H1 (cell line): ENCODE data around the gene CNIH3. TPM values are rescaled to one million over a fixed set of nuclear protein-coding genes. Genes with fewer than 3 reads are reported as not detected.

Source experiments
- CTCF ChIA-PET: fragments of 300-600 bp; sonication (Branson Sonifier 250); formaldehyde crosslinking; loops from one replicate; lab custom pipeline; 2021; ENCODE audit not compliant: partially characterized antibody; lab: Charles Lee
- POLR2A ChIA-PET: fragments of 300-600 bp; sonication (Branson Sonifier 250); formaldehyde crosslinking; loops from one replicate; lab custom pipeline; 2021; ENCODE audit warnings: inconsistent platforms; ENCODE audit not compliant: partially characterized antibody; lab: Charles Lee
- DNase-seq, 2 experiments: peaks; one replicate each; pipeline versions ENCODE4 v3.0.0 to v3.0.0-alpha.2; 2010 to 2022; ENCODE audit warnings: low spot score in 2 of 2, low read depth in 1 of 2, mixed read lengths in 1 of 2
- FAIRE-seq: peaks from 2 replicates; lab custom pipeline; 2011; peaks lifted over from hg19 to GRCh38; lab: Jason Lieb, UNC
- H2AFZ ChIP-seq: 2 replicates; pipeline ENCODE4 v1.8.1; 2012; ENCODE audit warnings: low read length, inconsistent platforms
- H2AK5ac ChIP-seq: 2 replicates; pipeline ENCODE4 v1.6.1; 2013; ENCODE audit warnings: low read depth, low read length
- H2BK120ac ChIP-seq: replicated peaks from 2 replicates; pipeline ENCODE3; 2013; ENCODE audit warnings: low read depth, low read length, inconsistent platforms
- H2BK12ac ChIP-seq: 2 replicates; pipeline ENCODE4 v1.6.1; 2013; ENCODE audit warnings: low read depth, low read length
- H2BK15ac ChIP-seq: 2 replicates; pipeline ENCODE4 v1.6.1; 2013; ENCODE audit warnings: low read length
- H2BK20ac ChIP-seq: 2 replicates; pipeline ENCODE4 v1.6.1; 2013; ENCODE audit warnings: low read length
- H2BK5ac ChIP-seq: 2 replicates; pipeline ENCODE4 v1.6.1; 2013; ENCODE audit warnings: low read depth, low read length
- H3K14ac ChIP-seq: 2 replicates; pipeline ENCODE4 v1.6.1; 2013; ENCODE audit warnings: inconsistent platforms; ENCODE audit not compliant: insufficient read length
- H3K18ac ChIP-seq: 2 replicates; pipeline ENCODE4 v1.6.1; 2013; ENCODE audit warnings: low read length; ENCODE audit errors: extremely low read depth
- H3K23ac ChIP-seq: 2 replicates; pipeline ENCODE4 v1.6.1; 2013; ENCODE audit warnings: inconsistent platforms; ENCODE audit not compliant: insufficient read length
- H3K23me2 ChIP-seq: 2 replicates; pipeline ENCODE4 v1.6.1; 2013; ENCODE audit warnings: low read depth, low read length
- H3K27ac ChIP-seq: 2 replicates; pipeline ENCODE4 v1.6.1; 2011; ENCODE audit warnings: low read depth, low read length, inconsistent platforms
- H3K27me3 ChIP-seq, 4 experiments: replicated peaks in 1 of 4; 1 replicate in 1 of 4; 2 replicates in 3 of 4; pipeline versions ENCODE4 v1.6.1 to v1.8.1; 2011 to 2013; ENCODE audit warnings: low read length in 3 of 4, mild to moderate bottlenecking in 3 of 4, inconsistent platforms in 2 of 4, mixed read lengths in 2 of 4, moderate library complexity in 1 of 4; ENCODE audit not compliant: control insufficient read depth in 3 of 4, insufficient read depth in 3 of 4; ENCODE audit errors: extremely low read depth in 1 of 4
- H3K36me3 ChIP-seq, 4 experiments: 2 replicates each; pipeline versions ENCODE4 v1.6.1 to v1.8.1; 2011 to 2013; ENCODE audit warnings: mild to moderate bottlenecking in 4 of 4, low read length in 3 of 4, moderate library complexity in 2 of 4, control low read depth in 1 of 4, inconsistent platforms in 1 of 4; ENCODE audit not compliant: insufficient read depth in 4 of 4, control insufficient read depth in 2 of 4
- H3K4ac ChIP-seq: replicated peaks from 2 replicates; pipeline ENCODE3; 2013; ENCODE audit warnings: low read length, low read depth, mixed read lengths, inconsistent platforms; ENCODE audit not compliant: insufficient read length
- H3K4me1 ChIP-seq, 4 experiments: replicated peaks in 1 of 4; 1 replicate in 1 of 4; 2 replicates in 3 of 4; pipeline versions ENCODE4 v1.6.1 to v1.8.1; 2011 to 2013; ENCODE audit warnings: low read length in 3 of 4, inconsistent platforms in 2 of 4, mixed read lengths in 1 of 4; ENCODE audit not compliant: insufficient read depth in 4 of 4, control insufficient read depth in 3 of 4
- H3K4me2 ChIP-seq, 2 experiments: 2 replicates each; pipeline versions ENCODE4 v1.6.1 to v1.8.1; 2011 to 2013; ENCODE audit warnings: low read depth in 2 of 2, low read length in 2 of 2, control low read depth in 1 of 2, inconsistent platforms in 1 of 2, mild to moderate bottlenecking in 1 of 2; ENCODE audit not compliant: insufficient read depth in 1 of 2
- H3K4me3 ChIP-seq, 4 experiments: fragments of 200-600, 300-600 bp in 1 of 4; sonication (generic), shearing (Covaris generic), sonication (Bioruptor Twin) in 1 of 4; 2 replicates each; pipeline versions ENCODE4 v1.5.1 to v1.8.1; 2011 to 2016; ENCODE audit warnings: low read length in 4 of 4, low read depth in 3 of 4, control low read depth in 2 of 4, inconsistent platforms in 2 of 4, mild to moderate bottlenecking in 2 of 4, mixed read lengths in 1 of 4, moderate library complexity in 1 of 4; ENCODE audit not compliant: insufficient read depth in 2 of 4; ENCODE audit errors: extremely low read depth in 1 of 4
- H3K56ac ChIP-seq: replicated peaks from 2 replicates; pipeline ENCODE3; 2013; ENCODE audit warnings: low read depth, mild to moderate bottlenecking, mixed read lengths, low read length, inconsistent platforms; ENCODE audit not compliant: insufficient read length
- H3K79me1 ChIP-seq: 2 replicates; pipeline ENCODE4 v1.6.1; 2013; ENCODE audit warnings: low read depth, low read length, control low read depth
- H3K79me2 ChIP-seq, 2 experiments: 2 replicates each; pipeline versions ENCODE4 v1.6.1 to v1.8.1; 2012 to 2013; ENCODE audit warnings: low read length in 2 of 2, mild to moderate bottlenecking in 2 of 2, inconsistent platforms in 1 of 2; ENCODE audit not compliant: insufficient read depth in 2 of 2, control insufficient read depth in 1 of 2
- H3K9ac ChIP-seq, 4 experiments: replicated peaks in 1 of 4; 1 replicate in 1 of 4; 2 replicates in 3 of 4; pipeline versions ENCODE4 v1.6.1 to v1.8.1; 2011 to 2013; ENCODE audit warnings: low read depth in 3 of 4, low read length in 3 of 4, control low read depth in 2 of 4, mild to moderate bottlenecking in 2 of 4, moderate library complexity in 2 of 4, inconsistent platforms in 1 of 4; ENCODE audit errors: extremely low read depth in 1 of 4
- H3K9me3 ChIP-seq, 2 experiments: 2 replicates each; pipeline versions ENCODE4 v1.6.1 to v1.8.1; 2012 to 2013; ENCODE audit warnings: mild to moderate bottlenecking in 2 of 2, moderate library complexity in 2 of 2, control low read depth in 1 of 2, inconsistent platforms in 1 of 2, low read depth in 1 of 2, low read length in 1 of 2, mixed read lengths in 1 of 2; ENCODE audit not compliant: insufficient read depth in 2 of 2
- H4K20me1 ChIP-seq, 2 experiments: replicated peaks in 1 of 2; 2 replicates each; pipeline versions ENCODE3 to v1.8.1; 2011 to 2013; ENCODE audit warnings: inconsistent platforms in 2 of 2, low read length in 2 of 2, mild to moderate bottlenecking in 1 of 2; ENCODE audit not compliant: insufficient read depth in 2 of 2, control insufficient read depth in 1 of 2
- H4K5ac ChIP-seq: 2 replicates; pipeline ENCODE4 v1.6.1; 2013; ENCODE audit warnings: low read length, low read depth, mixed read lengths, inconsistent platforms; ENCODE audit not compliant: insufficient read length
- H4K8ac ChIP-seq: 2 replicates; pipeline ENCODE4 v1.8.0; 2013; ENCODE audit warnings: mild to moderate bottlenecking, moderate library complexity, low read length, inconsistent platforms; ENCODE audit not compliant: insufficient read depth; ENCODE audit errors: extremely low read depth
- H4K91ac ChIP-seq: replicated peaks from 2 replicates; pipeline ENCODE3; 2013; ENCODE audit warnings: low read length, mixed read lengths, inconsistent platforms; ENCODE audit not compliant: insufficient read length
- BRCA1 ChIP-seq: IDR thresholded peaks from 2 replicates; pipeline ENCODE4 v1.6.1; 2012; ENCODE audit warnings: low read depth, low read length, improper control_type of control experiment
- CREB1 ChIP-seq: IDR thresholded peaks from 2 replicates; pipeline ENCODE4 v1.6.1; 2012; ENCODE audit warnings: inconsistent platforms
- SIN3A ChIP-seq, 2 experiments: IDR thresholded peaks in 1 of 2; conservative IDR thresholded peaks in 1 of 2; 2 replicates each; pipeline ENCODE4 v1.6.1; 2011 to 2012; ENCODE audit warnings: low read length in 2 of 2, improper control_type of control experiment in 1 of 2, low read depth in 1 of 2, mild to moderate bottlenecking in 1 of 2
- USF2 ChIP-seq: IDR thresholded peaks from 2 replicates; pipeline ENCODE4 v1.6.1; 2011; ENCODE audit warnings: low read length, improper control_type of control experiment
- WGBS, 2 experiments: shearing (Covaris generic) in 1 of 2; methylation state at CpG; one replicate each; pipeline versions ENCODE4 v1.1.6 to v1.1.7; 2013 to 2015; ENCODE audit warnings: low lambda C conversion rate in 2 of 2, mixed read lengths in 2 of 2, inconsistent platforms in 1 of 2, low coverage in 1 of 2, missing lambda C conversion rate in 1 of 2; ENCODE audit not compliant: insufficient replicate concordance in 2 of 2, insufficient coverage in 1 of 2, insufficient read length in 1 of 2; ENCODE audit errors: extremely low coverage in 1 of 2, missing lambda C conversion rate in 1 of 2; 5-methylcytosine and 5-hydroxymethylcytosine counted together
- polyA plus RNA-seq, 7 experiments: library from polyadenylated mRNA; depleted of rRNA in 3 of 7; stranded (reverse) in 5 of 7; unstranded in 2 of 7; fragments of >200 nt in 5 of 7; fragments of 200-250 nt in 2 of 7; gene quantifications; 1 replicate in 5 of 7; 2 replicates in 1 of 7; 4 replicates in 1 of 7; pipeline versions ENCODE4 v1.2.1 to v1.2.3, GENCODE V29; 2011 to 2013; ENCODE audit warnings: missing spikeins in 2 of 7, mixed read lengths in 2 of 7
- total RNA-seq: library from RNA; stranded (reverse); fragmentation: NEBNext Ultra II Directional; extraction: Animal tissue kit (Norgen Biotek cat#: 25700); gene quantifications from 2 replicates; pipeline ENCODE4 v1.2.1, GENCODE V29; 2021

CNIH3 gene
- total and polyA plus RNA-seq, 2 of the 8 experiments (the other 6 are each of a cell fraction or from before 2014, with no cell fraction given) = 3.7 to 5.6 TPM

DNA sequence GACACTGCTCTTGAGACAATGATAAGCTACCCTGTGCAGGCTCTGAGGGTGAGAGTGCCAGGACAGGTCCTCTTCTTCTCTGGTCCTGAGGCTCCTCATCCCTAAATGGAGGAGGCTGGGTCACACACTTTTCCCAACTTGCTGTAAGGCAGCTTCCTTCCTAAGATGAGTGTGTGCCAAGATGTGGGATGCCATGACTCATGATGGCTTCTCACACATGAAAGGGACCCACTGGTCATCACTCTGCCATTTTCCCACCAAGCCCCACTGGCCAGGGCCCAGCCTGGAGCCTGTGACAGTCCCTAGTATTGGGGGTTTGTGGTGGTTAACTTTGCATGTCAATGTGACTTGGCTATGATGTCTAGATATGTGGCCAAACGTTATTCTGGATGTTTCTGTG is 54.4 kb downstream of the CNIH3 start:
- H3K4me2 ChIP-seq = no peak overlapping the region
- H3K4ac ChIP-seq = no peak overlapping the region
- no peak overlapping the region for H2AFZ ChIP-seq
- H2BK15ac ChIP-seq = no peak overlapping the region
- 0 out of 4 replicates have a peak, but pooled peaks cover 0 to 4% of the 10 kb centered on the region in 2 experiments for H3K9me3 ChIP-seq
- H3K23ac ChIP-seq = no peak overlapping the region
- POLR2A ChIA-PET = no interaction called here
- no peak for TF ChIP-seq USF2
- no peak for TF ChIP-seq SIN3A (conservative IDR thresholded peaks at IDR 0.05 in 1 of 2, IDR thresholded peaks at IDR 0.05 in 1 of 2; ENCODE audit: low read depth in 1 of 2, low read length in 2 of 2)
- no peak for TF ChIP-seq CREB1
- TF ChIP-seq BRCA1 = no peak
- TF ChIP-seq, all 59 proteins: peak for 0
- H2BK120ac ChIP-seq = no peak overlapping the region
- no peak overlapping the region for H3K27ac ChIP-seq
- no peak overlapping the region for H4K5ac ChIP-seq
- H4K91ac ChIP-seq = no peak overlapping the region
- no peak overlapping the region for H2BK12ac ChIP-seq
- H4K8ac ChIP-seq = no peak overlapping the region
- H4K20me1 ChIP-seq = no peaks in the 10 kb centered on the region
- H3K23me2 ChIP-seq = no peaks in the 10 kb centered on the region
- H3K79me2 ChIP-seq = no peaks in the 10 kb centered on the region
- CTCF ChIA-PET = interaction anchor here (0.7 to 2.9 kb wide), 2 partner anchors 181 to 214 kb away, joined by 4 to 8 read pairs; no protein-coding TSS in a partner anchor
- H3K56ac ChIP-seq = no peak overlapping the region
- H2AK5ac ChIP-seq = no peak overlapping the region
- no peaks in the 10 kb centered on the region for H3K36me3 ChIP-seq
- no peak for FAIRE-seq
- no peak overlapping the region for H3K9ac ChIP-seq
- H3K18ac ChIP-seq = no peak overlapping the region
- no peaks in the 10 kb centered on the region for H3K27me3 ChIP-seq
- H2BK20ac ChIP-seq = no peak overlapping the region
- H3K79me1 ChIP-seq = no peaks in the 10 kb centered on the region
- H3K14ac ChIP-seq = no peak overlapping the region
- WGBS, 2 experiments = 75% methylated on average over 1 of the region's 1 CpG; no CpG with 5 or more reads in 1 of the 2 experiments
- H3K4me1 ChIP-seq = no peaks in the 10 kb centered on the region; a peak in 1 of 7 replicates
- H2BK5ac ChIP-seq = no peak overlapping the region
- DNase-seq = no peak
- no peak overlapping the region for H3K4me3 ChIP-seq
